NCI-H748 (cell line): ENCODE measurements around the gene ACO1.

Experiments
- DNase-seq: peaks from one replicate; lab custom pipeline; 2025; ENCODE audit not compliant: unreplicated experiment; lab: John Stamatoyannopoulos, UW

The ACO1 gene

DNA sequence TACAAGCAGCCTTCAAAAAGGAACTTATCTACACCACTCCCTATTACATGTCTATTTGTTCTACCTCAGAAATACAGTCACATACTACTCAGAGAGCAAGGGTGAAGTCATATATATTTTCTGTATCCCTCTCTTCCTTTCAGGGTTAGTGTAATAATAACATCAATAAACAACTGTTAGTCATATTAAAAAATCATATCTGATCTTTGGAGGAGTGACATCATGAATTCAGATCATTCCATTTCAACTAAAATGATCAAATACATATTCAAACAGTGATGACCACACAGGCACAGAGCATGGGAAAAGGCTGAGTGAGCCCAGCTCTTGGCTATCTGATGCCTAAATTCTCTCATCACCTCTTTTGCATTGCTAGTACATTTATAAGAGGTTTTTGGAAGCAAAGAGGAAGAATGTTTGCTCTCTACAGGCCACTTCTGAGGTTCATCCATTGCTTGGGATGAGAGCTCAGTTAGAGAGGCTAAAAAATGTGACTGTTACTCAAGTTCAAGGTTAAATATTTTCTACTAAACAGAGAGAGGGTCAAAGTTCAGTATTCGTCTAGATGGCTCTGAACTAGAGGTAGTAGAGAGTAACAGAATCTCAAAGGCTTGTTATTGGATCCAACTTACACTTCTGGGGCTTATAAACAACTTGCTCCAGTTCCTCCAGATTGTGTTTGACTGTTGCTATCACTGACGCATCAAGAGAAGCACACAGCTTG is 102.6 kb downstream of the ACO1 start:
- DNase-seq = no peak

DNA sequence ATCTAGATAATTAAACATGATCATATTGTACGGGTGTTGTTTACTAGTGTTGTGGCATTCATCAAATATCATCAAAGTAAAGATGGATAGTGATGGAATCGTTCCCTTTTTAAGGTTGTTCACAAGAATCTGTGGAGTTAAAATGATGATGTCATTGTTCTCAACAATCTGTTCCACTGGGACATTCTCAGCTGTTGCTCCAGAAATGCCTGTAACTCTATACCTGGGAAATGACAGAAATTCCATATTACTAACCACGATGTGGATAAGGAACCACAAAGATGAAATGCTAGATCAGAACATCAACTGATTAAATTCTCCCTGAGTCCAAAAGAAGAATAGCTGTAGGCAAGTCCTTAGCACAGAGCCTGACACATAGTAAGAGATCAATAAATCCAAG is 103.5 kb downstream of the ACO1 start:
- no peak for DNase-seq

DNA sequence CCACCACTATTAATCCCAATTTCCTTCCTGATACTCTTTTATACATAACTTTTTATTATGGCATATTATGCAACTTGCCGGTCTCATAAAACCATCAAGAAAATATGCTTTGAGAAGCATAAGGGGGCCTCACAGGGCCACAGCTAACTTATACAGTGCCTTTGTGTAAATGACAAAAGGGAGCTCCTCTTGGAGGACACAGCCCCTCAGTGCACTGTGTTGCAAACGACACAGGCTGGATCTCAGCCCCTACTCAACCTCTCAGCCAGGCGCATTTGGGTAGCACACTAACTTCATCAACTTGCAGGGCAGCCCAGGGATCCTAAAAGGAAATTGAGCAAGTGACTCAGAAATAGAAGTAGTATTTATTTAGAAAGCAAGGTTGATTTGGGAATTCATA is 106.2 kb downstream of the ACO1 start:
- DNase-seq = no peak

DNA sequence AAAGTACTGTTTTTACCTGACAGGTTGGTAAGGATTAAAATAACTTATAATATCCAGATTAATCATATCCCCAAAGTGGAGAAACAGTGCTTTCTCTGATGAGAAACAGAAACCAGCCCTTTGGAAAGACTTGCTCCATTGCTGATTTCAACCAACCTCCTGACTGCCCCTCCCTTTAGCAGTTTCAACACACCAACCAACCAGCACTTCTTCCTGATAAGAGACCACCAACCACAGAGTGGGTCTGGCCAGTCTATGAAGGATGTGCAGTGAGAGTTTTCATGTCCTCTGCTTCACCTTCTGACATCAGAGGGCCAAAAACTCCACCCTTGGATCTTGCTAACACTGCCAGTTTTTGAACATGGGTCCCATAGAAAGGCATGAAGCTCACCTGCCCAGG is 113.5 kb downstream of the ACO1 start:
- DNase-seq = no peak

DNA sequence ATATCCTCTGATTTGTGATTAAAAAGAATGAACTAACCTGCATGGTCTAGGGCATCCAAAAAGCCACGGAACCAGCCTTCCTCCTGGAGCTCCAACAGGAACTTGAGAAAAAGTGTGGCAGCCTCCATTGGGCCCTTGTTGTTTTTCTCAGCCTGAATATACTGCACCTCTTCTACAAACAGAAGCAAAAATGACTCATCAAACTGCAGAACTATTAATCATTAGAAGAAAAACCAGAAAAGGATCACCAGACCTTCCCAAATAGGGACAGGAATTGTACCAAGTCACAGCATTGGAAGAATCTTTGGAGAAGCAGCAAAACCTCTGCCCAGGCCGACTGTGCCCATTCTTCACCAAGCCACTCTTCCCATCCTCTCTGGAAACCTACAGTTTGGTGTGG is 116.3 kb downstream of the ACO1 start:
- DNase-seq = no peak

DNA sequence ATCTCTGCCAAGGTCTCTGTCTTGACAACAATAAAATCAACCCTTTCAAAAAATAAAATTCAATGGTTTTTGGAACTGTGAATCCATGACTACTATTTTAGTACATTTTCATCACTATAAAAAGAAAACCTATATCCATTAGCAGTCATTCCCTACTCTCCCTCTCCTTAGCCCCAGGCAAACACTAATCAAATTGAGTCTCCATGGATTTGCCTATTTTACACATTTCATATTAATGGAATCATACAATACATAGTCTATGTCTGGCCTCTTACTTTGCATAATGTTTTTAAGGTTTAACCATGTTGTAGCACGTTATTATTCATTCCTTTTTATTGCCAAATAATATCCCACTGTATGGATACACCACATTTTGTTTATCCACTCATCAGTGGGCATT is 117.4 kb downstream of the ACO1 start:
- no peak for DNase-seq

DNA sequence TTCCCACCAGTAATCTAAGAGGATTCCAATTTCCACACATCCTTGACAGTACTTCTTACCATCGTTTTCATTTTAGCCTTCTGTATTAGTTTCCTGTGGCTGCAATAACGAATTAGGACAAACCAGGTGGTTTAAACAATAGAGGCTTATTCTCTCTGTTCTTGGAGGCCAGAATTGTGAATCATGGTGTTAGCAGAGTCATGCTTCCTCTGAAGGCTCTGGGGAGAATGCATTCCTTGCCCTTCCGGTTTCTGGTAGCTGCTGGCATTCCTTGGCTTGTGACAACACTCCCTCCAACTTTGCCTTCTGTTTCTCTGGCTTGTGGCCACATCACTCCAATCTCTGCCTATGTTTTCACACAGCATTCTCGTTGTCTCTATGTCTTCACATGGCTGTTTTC is 118.0 kb downstream of the ACO1 start:
- no peak for DNase-seq

DNA sequence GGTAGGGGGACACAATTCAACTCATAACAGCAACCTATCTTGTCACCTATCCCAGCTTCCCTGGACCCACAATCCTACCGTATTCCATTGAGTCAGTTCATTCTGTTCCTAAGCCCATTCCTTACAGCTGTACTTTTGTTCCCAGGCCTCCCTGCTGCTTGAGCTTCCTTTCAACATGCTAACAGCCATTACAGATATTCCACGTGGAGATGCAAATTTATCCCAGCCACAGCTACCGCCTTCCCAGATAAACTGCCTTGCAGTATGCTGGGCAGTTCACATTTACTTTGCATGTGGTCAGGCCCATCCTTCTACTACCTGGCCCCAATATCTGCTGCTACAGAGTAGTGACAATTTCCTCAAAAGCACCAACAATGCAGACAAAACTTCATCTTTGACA is 118.6 kb downstream of the ACO1 start:
- DNase-seq = no peak
